OCI-LY1 (cell line): Measurements from ENCODE around the gene DISP2.

Experiments
- EZH2 ChIP-seq: fragments of 200-600 bp; sonication (generic), shearing (Covaris generic); IDR thresholded peaks from 2 replicates; pipeline ENCODE4 v1.8.0; 2017; ENCODE audit warnings: borderline replicate concordance, mixed run types, mild to moderate bottlenecking, antibody characterized with exemption, low read length, moderate library complexity, mixed read lengths
- TF ChIP-seq, protein P1 (sequence below): fragments of 200-600 bp; sonication (generic), shearing (Covaris generic); IDR thresholded peaks from 2 replicates; pipeline ENCODE4 v1.5.1; 2017; ENCODE audit warnings: mild to moderate bottlenecking, antibody characterized with exemption, low read length, moderate library complexity, mixed read lengths

DNA sequence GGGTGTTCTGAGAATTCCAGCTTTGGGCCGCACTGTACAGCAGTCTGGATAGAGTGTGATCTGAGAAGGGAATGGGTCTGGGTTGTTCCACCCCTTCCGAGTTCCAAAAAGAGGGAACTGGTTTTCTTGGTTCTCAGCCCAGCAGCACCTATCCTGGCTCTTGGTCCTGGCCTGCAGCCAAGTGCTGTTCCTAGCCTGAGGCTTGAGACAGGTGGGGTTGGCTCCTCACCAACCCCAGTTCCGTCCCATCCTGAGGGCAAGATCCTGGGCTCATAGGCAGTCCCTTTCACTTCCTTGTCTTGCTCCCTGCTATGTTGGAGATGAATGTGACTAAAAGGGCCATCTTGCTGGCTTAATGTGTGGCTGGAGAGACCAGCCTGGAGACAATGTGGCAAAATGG, 62.8 kb downstream of the DISP2 start:
- TF ChIP-seq, protein P1, sequence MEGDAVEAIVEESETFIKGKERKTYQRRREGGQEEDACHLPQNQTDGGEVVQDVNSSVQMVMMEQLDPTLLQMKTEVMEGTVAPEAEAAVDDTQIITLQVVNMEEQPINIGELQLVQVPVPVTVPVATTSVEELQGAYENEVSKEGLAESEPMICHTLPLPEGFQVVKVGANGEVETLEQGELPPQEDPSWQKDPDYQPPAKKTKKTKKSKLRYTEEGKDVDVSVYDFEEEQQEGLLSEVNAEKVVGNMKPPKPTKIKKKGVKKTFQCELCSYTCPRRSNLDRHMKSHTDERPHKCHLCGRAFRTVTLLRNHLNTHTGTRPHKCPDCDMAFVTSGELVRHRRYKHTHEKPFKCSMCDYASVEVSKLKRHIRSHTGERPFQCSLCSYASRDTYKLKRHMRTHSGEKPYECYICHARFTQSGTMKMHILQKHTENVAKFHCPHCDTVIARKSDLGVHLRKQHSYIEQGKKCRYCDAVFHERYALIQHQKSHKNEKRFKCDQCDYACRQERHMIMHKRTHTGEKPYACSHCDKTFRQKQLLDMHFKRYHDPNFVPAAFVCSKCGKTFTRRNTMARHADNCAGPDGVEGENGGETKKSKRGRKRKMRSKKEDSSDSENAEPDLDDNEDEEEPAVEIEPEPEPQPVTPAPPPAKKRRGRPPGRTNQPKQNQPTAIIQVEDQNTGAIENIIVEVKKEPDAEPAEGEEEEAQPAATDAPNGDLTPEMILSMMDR: no peak
- TF ChIP-seq EZH2: no peak
